Hematopoietic multipotent progenitor cell treated with erythropoietin and hydrocortisone succinate and interleukin-3 and kit ligand, for 15 days (in vitro differentiated cells): ENCODE data around the gene PBXIP1.

Experiments used
- DNase-seq: peaks from one replicate; pipeline ENCODE4 v3.0.0-alpha.2; 2015; ENCODE audit warnings: low spot score

PBXIP1 gene

DNA sequence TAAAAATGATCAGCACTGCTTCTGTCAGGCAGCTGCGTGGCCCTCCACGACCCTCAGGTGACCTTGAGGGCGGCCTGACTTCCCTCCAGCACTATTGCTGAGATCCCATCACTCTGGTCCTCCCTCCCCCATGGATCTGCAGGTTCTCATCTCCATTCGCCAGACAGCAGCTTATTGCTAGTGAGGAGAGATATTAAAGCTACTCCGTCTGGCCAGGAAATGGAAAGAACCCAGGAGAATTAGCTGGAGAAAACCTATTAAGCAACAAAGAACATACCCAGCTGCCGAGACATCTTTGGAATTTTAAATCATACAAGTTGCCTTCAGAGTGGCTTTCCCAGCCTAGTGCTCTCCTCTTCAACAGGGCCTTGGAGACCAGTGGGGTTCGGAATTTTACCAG, 60.1 kb downstream of the PBXIP1 start:
- DNase-seq: no peak
